GM12878 (cell line): Measurements from ENCODE around the gene DNAH3. TPM values are rescaled to one million over a fixed set of nuclear protein-coding genes. Genes with fewer than 3 reads are reported as not detected.

ENCODE experiments used
- ATAC-seq: fragments of 200-7000 bp; cut with Tn5 transposase; 3 replicates; pipeline ENCODE4 v1.9.1; 2020; ENCODE audit warnings: mild to moderate bottlenecking, moderate library complexity
- BruUV-seq: library from RNA; stranded (reverse); fragments of 400-500 nt; replicated peaks from 2 replicates; lab custom pipeline; 2021; lab: Mats Ljungman, UMichigan
- CTCF ChIA-PET: fragments of 300-600 bp; sonication (Branson Sonifier 250); formaldehyde crosslinking; extraction: SDS; loops from one replicate; lab custom pipeline; 2021; ENCODE audit warnings: inconsistent platforms; lab: Yijun Ruan, JAX
- POLR2A ChIA-PET: fragments of 350-600 bp; formaldehyde crosslinking; extraction: SDS; loops from one replicate; lab custom pipeline; 2021; ENCODE audit warnings: inconsistent platforms; lab: Charles Lee
- RAD21 ChIA-PET: fragments of 300-600 bp; sonication (Branson Sonifier 250); formaldehyde crosslinking; loops from one replicate; lab custom pipeline; 2023; ENCODE audit warnings: antibody characterized with exemption; ENCODE audit not compliant: unreplicated experiment; lab: Charles Lee
- SMC1A ChIA-PET: fragments of 300-600 bp; sonication (Branson Sonifier 250); formaldehyde crosslinking; loops from one replicate; lab custom pipeline; 2023; ENCODE audit not compliant: unreplicated experiment, uncharacterized antibody; lab: Charles Lee
- DNase-seq: peaks from one replicate; pipeline ENCODE4 v3.0.0-alpha.2; 2011; ENCODE audit warnings: low read depth, low spot score
- FAIRE-seq: peaks from 3 replicates; lab custom pipeline; 2011; peaks lifted over from hg19 to GRCh38; lab: Jason Lieb, UNC
- H2AFZ ChIP-seq: 2 replicates; pipeline ENCODE4 v1.6.0; 2011; ENCODE audit warnings: low read depth, low read length, control low read depth; ENCODE audit not compliant: control insufficient read depth
- H3K27ac ChIP-seq: 2 replicates; pipeline ENCODE4 v1.5.1; 2011; ENCODE audit warnings: control low read depth; ENCODE audit not compliant: control insufficient read depth, insufficient read depth
- H3K27me3 ChIP-seq, 2 experiments: replicated peaks in 1 of 2; 2 replicates each; pipeline versions ENCODE4 v1.6.0 to v1.6.1; 2011; ENCODE audit warnings: low read length in 1 of 2; ENCODE audit not compliant: control insufficient read depth in 2 of 2, insufficient read depth in 2 of 2
- H3K36me3 ChIP-seq, 2 experiments: 2 replicates each; pipeline ENCODE4 v1.5.1; 2011; ENCODE audit warnings: low read length in 1 of 2; ENCODE audit not compliant: control insufficient read depth in 2 of 2, insufficient read depth in 2 of 2
- H3K4me1 ChIP-seq: 2 replicates; pipeline ENCODE4 v1.6.1; 2011; ENCODE audit warnings: mild to moderate bottlenecking, low read length, moderate library complexity, mixed read lengths; ENCODE audit not compliant: control insufficient read depth, insufficient read depth
- H3K4me2 ChIP-seq: 2 replicates; pipeline ENCODE4 v1.6.0; 2011; ENCODE audit warnings: control low read depth; ENCODE audit not compliant: control insufficient read depth, insufficient read depth
- H3K4me3 ChIP-seq: fragments of 200-600 bp; sonication (generic); 2 replicates; pipeline ENCODE4 v1.5.1; 2016
- H3K79me2 ChIP-seq: 2 replicates; pipeline ENCODE4 v1.6.0; 2011; ENCODE audit warnings: low read length; ENCODE audit not compliant: control insufficient read depth, insufficient read depth
- H3K9ac ChIP-seq: 2 replicates; pipeline ENCODE4 v1.8.0; 2011; ENCODE audit warnings: low read length, control low read depth, mixed read lengths; ENCODE audit not compliant: control insufficient read depth, insufficient read depth
- H3K9me3 ChIP-seq: replicated peaks from 3 replicates; pipeline ENCODE4 v1.5.1; 2011; ENCODE audit warnings: mild to moderate bottlenecking, low read length; ENCODE audit not compliant: control insufficient read depth, insufficient read depth
- H4K20me1 ChIP-seq: 2 replicates; pipeline ENCODE4 v1.6.0; 2011; ENCODE audit not compliant: control insufficient read depth, insufficient read depth
- CBFB ChIP-seq: IDR thresholded peaks from 2 replicates; pipeline ENCODE4 v1.6.1; 2016; ENCODE audit warnings: antibody characterized with exemption, low read depth
- IKZF1 ChIP-seq: fragments of 450-650 bp; conservative IDR thresholded peaks from 2 replicates; pipeline ENCODE4 v1.6.1; 2017; ENCODE audit warnings: antibody characterized with exemption, mild to moderate bottlenecking
- IKZF2 ChIP-seq, 2 experiments: fragments of 450-650 bp; IDR thresholded peaks; 2 replicates each; pipeline ENCODE4 v1.6.1; 2017; ENCODE audit warnings: mild to moderate bottlenecking in 2 of 2, moderate library complexity in 2 of 2
- NRF1 ChIP-seq: conservative IDR thresholded peaks from 2 replicates; pipeline ENCODE4 v1.6.1; 2011; ENCODE audit warnings: mild to moderate bottlenecking, low read depth, low read length, improper control_type of control experiment
- SIX5 ChIP-seq: IDR thresholded peaks from 2 replicates; pipeline ENCODE4 v1.6.1; 2011; ENCODE audit warnings: mild to moderate bottlenecking, low read depth, low read length, moderate library complexity; ENCODE audit not compliant: severe bottlenecking
- ZSCAN29 ChIP-seq: fragments of 450-650 bp; IDR thresholded peaks from 2 replicates; pipeline ENCODE4 v1.6.1; 2017; ENCODE audit warnings: mild to moderate bottlenecking, moderate library complexity
- WGBS: methylation state at CpG from one replicate; pipeline ENCODE4 v1.1.6; 2016; ENCODE audit warnings: low lambda C conversion rate; ENCODE audit not compliant: insufficient replicate concordance, insufficient coverage; ENCODE audit errors: missing lambda C conversion rate; 5-methylcytosine and 5-hydroxymethylcytosine counted together
- in situ Hi-C: fragments of 300-500 bp; cut with MboI; formaldehyde crosslinking; loops from 9 replicates; pipeline ENCODE4 v1.14.3; 2018; ENCODE audit warnings: mixed read lengths
- intact Hi-C: fragments of 100-400 bp; cut with micrococcal nuclease; formaldehyde crosslinking; loops from one replicate; pipeline ENCODE4 v1.14.2; 2022; ENCODE audit not compliant: unreplicated experiment
- polyA plus RNA-seq, 11 experiments: library from polyadenylated mRNA; depleted of rRNA in 4 of 11; unstranded in 6 of 11; stranded (reverse) in 5 of 11; fragments of >200 nt; fragmentation: Nextera tagmentation in 4 of 11; fragmentation: Illumina TruSeq in 1 of 11; extraction: Ambion mirVana in 4 of 11; extraction: Trizol in 1 of 11; gene quantifications; 1 replicate in 1 of 11; 2 replicates in 10 of 11; pipeline versions ENCODE4 v1.2.1 to v1.2.3, GENCODE V29; 2011 to 2016; ENCODE audit warnings: inconsistent platforms in 2 of 11, missing spikeins in 2 of 11, low read depth in 1 of 11
- total RNA-seq, 4 experiments: library from RNA; depleted of rRNA in 3 of 4; stranded (reverse); fragments of >200 nt in 3 of 4; fragmentation: Illumina TruSeq in 1 of 4; extraction: Trizol in 1 of 4; gene quantifications; 2 replicates each; pipeline versions ENCODE4 v1.2.1 to v1.2.3, GENCODE V29; 2013 to 2021
- TF ChIP-seq, protein P1 (sequence below): IDR thresholded peaks from 2 replicates; pipeline ENCODE4 v1.6.1; 2011; ENCODE audit warnings: borderline replicate concordance, low read depth, mild to moderate bottlenecking, moderate library complexity, mixed read lengths, low read length; ENCODE audit not compliant: insufficient read depth; ENCODE audit errors: extremely low read length
- TF ChIP-seq, protein P2 (sequence below): fragments of 450-650 bp; IDR thresholded peaks from 2 replicates; pipeline ENCODE4 v1.6.1; 2014; ENCODE audit warnings: mild to moderate bottlenecking
- TF ChIP-seq, protein P3 (sequence below): fragments of 450-650 bp; IDR thresholded peaks from 2 replicates; pipeline ENCODE4 v1.6.1; 2017; ENCODE audit warnings: borderline replicate concordance
- TF ChIP-seq, protein P4 (sequence below): fragments of 450-650 bp; formaldehyde crosslinking; IDR thresholded peaks from 2 replicates; pipeline ENCODE4 v1.5.0; 2022; ENCODE audit warnings: mild to moderate bottlenecking, missing genetic modification characterization
- TF ChIP-seq, protein P5 (sequence below): fragments of 450-650 bp; IDR thresholded peaks from 2 replicates; pipeline ENCODE4 v1.6.1; 2018; ENCODE audit warnings: borderline replicate concordance, mild to moderate bottlenecking; ENCODE audit not compliant: partially characterized antibody
- TF ChIP-seq, protein P6 (sequence below): IDR thresholded peaks from 2 replicates; pipeline ENCODE4 v1.6.1; 2012; ENCODE audit warnings: low read depth, low read length, improper control_type of control experiment

Gene DNAH3
- total and polyA plus RNA-seq, 10 of the 15 experiments (the other 5 are each of a cell fraction or from before 2014, with no cell fraction given): under 0.01 to 0.04 (median 0.04) TPM; not detected in 5

DNA sequence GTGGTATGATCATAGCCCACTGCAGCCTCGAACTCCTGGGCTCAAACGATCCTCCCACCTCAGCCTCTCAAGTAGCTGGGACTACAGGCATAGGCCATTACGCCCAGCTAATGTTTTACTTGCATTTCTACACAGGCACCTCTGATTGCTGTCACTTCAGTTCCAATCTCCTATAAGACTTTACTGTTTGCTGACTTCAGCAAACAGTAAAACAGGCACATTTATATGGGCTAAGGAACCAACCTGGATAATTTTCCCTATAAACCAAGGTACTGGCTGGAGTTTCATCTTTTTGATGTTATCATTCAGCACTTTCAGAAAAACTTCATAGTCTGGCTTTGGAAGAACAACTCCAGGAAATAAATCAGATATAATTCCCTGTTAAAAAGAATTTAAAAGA lies 114.2 kb downstream of the DNAH3 start (continued):
- TF ChIP-seq, protein P1, sequence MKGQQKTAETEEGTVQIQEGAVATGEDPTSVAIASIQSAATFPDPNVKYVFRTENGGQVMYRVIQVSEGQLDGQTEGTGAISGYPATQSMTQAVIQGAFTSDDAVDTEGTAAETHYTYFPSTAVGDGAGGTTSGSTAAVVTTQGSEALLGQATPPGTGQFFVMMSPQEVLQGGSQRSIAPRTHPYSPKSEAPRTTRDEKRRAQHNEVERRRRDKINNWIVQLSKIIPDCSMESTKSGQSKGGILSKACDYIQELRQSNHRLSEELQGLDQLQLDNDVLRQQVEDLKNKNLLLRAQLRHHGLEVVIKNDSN: no peak
- no peak for TF ChIP-seq SIX5

DNA sequence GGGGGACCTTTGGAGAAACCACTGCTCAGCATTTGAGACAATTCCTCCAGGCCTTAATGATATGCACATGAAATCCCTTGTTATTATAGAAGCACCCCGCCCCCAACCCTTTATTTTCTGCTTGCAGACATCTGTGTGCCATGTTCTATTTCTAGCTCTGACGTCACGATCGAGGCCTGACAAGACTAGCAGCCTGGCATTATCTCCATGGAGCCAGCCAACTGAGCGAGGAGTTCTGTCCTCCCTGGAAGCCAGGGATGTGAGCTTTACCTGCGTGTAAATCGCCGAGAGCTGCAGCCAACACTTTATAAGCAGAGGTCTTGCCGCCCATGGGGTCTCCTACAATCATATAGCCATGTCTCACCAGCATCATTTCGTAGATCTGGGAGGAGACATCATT lies 116.9 kb downstream of the DNAH3 start:
- in situ Hi-C loops: no loop called here
- intact Hi-C loops: no loop called here
- Histone ChIP-seq H3K4me2 (no peak overlapping the region), H3K27me3 (0 out of 4 replicates have a peak, but pooled peaks cover 0 to 3% of the 10 kb centered on the region in 2 experiments), H3K9ac (no peak overlapping the region), H3K27ac (no peak overlapping the region), H3K4me1 (no peaks in the 10 kb centered on the region), H2AFZ (no peak overlapping the region), H3K9me3 (no peaks in the 10 kb centered on the region), H3K4me3 (no peak overlapping the region), H4K20me1 (no peaks in the 10 kb centered on the region), H3K79me2 (no peaks in the 10 kb centered on the region), H3K36me3 (no peaks in the 10 kb centered on the region)
- ChIA-PET SMC1A (no interaction called here), RAD21 (no interaction called here), POLR2A (no interaction called here), CTCF (interaction anchor here (1.4 kb wide), 1 partner anchor 40 kb away, joined by 3 read pairs; no protein-coding TSS in a partner anchor)
- no peak for ATAC-seq
- DNase-seq: no peak
- 44% methylated on average over 10 of the region's 10 CpGs for WGBS
- FAIRE-seq: no peak
- BruUV-seq: no TSS peak
- TF ChIP-seq ZSCAN29 (no peak), CBFB (no peak), NRF1 (no peak), IKZF1 (no peak), IKZF2 (IDR thresholded peaks at IDR 0.05) (no peak)
- TF ChIP-seq, protein P2, sequence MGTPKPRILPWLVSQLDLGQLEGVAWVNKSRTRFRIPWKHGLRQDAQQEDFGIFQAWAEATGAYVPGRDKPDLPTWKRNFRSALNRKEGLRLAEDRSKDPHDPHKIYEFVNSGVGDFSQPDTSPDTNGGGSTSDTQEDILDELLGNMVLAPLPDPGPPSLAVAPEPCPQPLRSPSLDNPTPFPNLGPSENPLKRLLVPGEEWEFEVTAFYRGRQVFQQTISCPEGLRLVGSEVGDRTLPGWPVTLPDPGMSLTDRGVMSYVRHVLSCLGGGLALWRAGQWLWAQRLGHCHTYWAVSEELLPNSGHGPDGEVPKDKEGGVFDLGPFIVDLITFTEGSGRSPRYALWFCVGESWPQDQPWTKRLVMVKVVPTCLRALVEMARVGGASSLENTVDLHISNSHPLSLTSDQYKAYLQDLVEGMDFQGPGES: no peak
- TF ChIP-seq, protein P3, sequence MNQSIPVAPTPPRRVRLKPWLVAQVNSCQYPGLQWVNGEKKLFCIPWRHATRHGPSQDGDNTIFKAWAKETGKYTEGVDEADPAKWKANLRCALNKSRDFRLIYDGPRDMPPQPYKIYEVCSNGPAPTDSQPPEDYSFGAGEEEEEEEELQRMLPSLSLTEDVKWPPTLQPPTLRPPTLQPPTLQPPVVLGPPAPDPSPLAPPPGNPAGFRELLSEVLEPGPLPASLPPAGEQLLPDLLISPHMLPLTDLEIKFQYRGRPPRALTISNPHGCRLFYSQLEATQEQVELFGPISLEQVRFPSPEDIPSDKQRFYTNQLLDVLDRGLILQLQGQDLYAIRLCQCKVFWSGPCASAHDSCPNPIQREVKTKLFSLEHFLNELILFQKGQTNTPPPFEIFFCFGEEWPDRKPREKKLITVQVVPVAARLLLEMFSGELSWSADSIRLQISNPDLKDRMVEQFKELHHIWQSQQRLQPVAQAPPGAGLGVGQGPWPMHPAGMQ: no peak
- TF ChIP-seq, protein P4, sequence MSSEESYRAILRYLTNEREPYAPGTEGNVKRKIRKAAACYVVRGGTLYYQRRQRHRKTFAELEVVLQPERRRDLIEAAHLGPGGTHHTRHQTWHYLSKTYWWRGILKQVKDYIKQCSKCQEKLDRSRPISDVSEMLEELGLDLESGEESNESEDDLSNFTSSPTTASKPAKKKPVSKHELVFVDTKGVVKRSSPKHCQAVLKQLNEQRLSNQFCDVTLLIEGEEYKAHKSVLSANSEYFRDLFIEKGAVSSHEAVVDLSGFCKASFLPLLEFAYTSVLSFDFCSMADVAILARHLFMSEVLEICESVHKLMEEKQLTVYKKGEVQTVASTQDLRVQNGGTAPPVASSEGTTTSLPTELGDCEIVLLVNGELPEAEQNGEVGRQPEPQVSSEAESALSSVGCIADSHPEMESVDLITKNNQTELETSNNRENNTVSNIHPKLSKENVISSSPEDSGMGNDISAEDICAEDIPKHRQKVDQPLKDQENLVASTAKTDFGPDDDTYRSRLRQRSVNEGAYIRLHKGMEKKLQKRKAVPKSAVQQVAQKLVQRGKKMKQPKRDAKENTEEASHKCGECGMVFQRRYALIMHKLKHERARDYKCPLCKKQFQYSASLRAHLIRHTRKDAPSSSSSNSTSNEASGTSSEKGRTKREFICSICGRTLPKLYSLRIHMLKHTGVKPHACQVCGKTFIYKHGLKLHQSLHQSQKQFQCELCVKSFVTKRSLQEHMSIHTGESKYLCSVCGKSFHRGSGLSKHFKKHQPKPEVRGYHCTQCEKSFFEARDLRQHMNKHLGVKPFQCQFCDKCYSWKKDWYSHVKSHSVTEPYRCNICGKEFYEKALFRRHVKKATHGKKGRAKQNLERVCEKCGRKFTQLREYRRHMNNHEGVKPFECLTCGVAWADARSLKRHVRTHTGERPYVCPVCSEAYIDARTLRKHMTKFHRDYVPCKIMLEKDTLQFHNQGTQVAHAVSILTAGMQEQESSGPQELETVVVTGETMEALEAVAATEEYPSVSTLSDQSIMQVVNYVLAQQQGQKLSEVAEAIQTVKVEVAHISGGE (CRISPR knock-in tag): no peak
- TF ChIP-seq, protein P5, sequence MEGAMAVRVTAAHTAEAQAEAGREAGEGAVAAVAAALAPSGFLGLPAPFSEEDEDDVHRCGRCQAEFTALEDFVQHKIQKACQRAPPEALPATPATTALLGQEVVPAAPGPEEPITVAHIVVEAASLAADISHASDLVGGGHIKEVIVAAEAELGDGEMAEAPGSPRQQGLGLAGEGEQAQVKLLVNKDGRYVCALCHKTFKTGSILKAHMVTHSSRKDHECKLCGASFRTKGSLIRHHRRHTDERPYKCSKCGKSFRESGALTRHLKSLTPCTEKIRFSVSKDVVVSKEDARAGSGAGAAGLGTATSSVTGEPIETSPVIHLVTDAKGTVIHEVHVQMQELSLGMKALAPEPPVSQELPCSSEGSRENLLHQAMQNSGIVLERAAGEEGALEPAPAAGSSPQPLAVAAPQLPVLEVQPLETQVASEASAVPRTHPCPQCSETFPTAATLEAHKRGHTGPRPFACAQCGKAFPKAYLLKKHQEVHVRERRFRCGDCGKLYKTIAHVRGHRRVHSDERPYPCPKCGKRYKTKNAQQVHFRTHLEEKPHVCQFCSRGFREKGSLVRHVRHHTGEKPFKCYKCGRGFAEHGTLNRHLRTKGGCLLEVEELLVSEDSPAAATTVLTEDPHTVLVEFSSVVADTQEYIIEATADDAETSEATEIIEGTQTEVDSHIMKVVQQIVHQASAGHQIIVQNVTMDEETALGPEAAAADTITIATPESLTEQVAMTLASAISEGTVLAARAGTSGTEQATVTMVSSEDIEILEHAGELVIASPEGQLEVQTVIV: no peak
- TF ChIP-seq, protein P6, sequence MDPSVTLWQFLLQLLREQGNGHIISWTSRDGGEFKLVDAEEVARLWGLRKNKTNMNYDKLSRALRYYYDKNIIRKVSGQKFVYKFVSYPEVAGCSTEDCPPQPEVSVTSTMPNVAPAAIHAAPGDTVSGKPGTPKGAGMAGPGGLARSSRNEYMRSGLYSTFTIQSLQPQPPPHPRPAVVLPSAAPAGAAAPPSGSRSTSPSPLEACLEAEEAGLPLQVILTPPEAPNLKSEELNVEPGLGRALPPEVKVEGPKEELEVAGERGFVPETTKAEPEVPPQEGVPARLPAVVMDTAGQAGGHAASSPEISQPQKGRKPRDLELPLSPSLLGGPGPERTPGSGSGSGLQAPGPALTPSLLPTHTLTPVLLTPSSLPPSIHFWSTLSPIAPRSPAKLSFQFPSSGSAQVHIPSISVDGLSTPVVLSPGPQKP: no peak
